Caco-2 (cell line): Measurements from ENCODE around the gene PEX1. TPM values are rescaled to one million over a fixed set of nuclear protein-coding genes. Genes with fewer than 3 reads are reported as not detected.
A peak's percentile ranks its signal among the peaks of the same experiment; 100 is the strongest.

ENCODE experiments used
- Bru-seq: library from RNA; stranded (reverse); fragments of 400-500 nt; gene quantifications from one replicate; lab custom pipeline; 2021; lab: Mats Ljungman, UMichigan
- BruChase-seq, 2 experiments: library from RNA; stranded (reverse); fragments of 400-500 nt; gene quantifications; one replicate each; lab custom pipeline; 2021; lab: Mats Ljungman, UMichigan
- BruUV-seq: library from RNA; stranded (reverse); fragments of 400-500 nt; replicated peaks from 2 replicates; lab custom pipeline; 2021; lab: Mats Ljungman, UMichigan
- CTCF ChIA-PET: fragments of 300-600 bp; sonication (Branson Sonifier 250); formaldehyde crosslinking; loops from one replicate; lab custom pipeline; 2022; ENCODE audit warnings: antibody characterized with exemption; lab: Charles Lee
- POLR2A ChIA-PET: fragments of 300-600 bp; sonication (Branson Sonifier 250); formaldehyde crosslinking; loops from one replicate; lab custom pipeline; 2022; ENCODE audit warnings: antibody characterized with exemption; lab: Charles Lee
- DNase-seq, 2 experiments: peaks; one replicate each; pipeline versions ENCODE4 v3.0.0 to v3.0.0-alpha.2; 2020 to 2022
- H3K27me3 ChIP-seq: replicated peaks from 2 replicates; pipeline ENCODE4 v1.6.0; 2011; ENCODE audit warnings: low read length; ENCODE audit not compliant: control insufficient read depth, insufficient read depth
- H3K36me3 ChIP-seq: 2 replicates; pipeline ENCODE4 v1.5.1; 2011; ENCODE audit warnings: low read length; ENCODE audit not compliant: control insufficient read depth, insufficient read depth
- H3K4me1 ChIP-seq: fragments of 250-450 bp; sonication (Bioruptor Pico); 2 replicates; pipeline ENCODE4 v1.5.1; 2020; ENCODE audit warnings: mild to moderate bottlenecking
- H3K4me3 ChIP-seq: 2 replicates; pipeline ENCODE4 v1.5.1; 2011; ENCODE audit warnings: low read depth, mild to moderate bottlenecking, control low read depth, low read length
- H3K9me3 ChIP-seq: fragments of 250-450 bp; sonication (Bioruptor Pico); 2 replicates; pipeline ENCODE4 v1.5.1; 2020; ENCODE audit warnings: mild to moderate bottlenecking, moderate library complexity
- H3K27ac Mint-ChIP-seq: one replicate; pipeline ENCODE4 v1.8.0; 2022; ENCODE audit warnings: mixed read lengths; ENCODE audit not compliant: unreplicated experiment
- H3K27me3 Mint-ChIP-seq: one replicate; pipeline ENCODE4 v1.8.0; 2022; ENCODE audit warnings: mixed read lengths; ENCODE audit not compliant: insufficient read depth, unreplicated experiment
- H3K36me3 Mint-ChIP-seq: one replicate; pipeline ENCODE4 v1.8.0; 2022; ENCODE audit warnings: mild to moderate bottlenecking, mixed read lengths; ENCODE audit not compliant: insufficient read depth, unreplicated experiment
- H3K4me1 Mint-ChIP-seq: one replicate; pipeline ENCODE4 v1.8.0; 2022; ENCODE audit warnings: low read depth, mixed read lengths; ENCODE audit not compliant: unreplicated experiment
- H3K4me3 Mint-ChIP-seq: one replicate; pipeline ENCODE4 v1.8.0; 2022; ENCODE audit warnings: mild to moderate bottlenecking, moderate library complexity, mixed read lengths; ENCODE audit not compliant: unreplicated experiment
- H3K9me3 Mint-ChIP-seq: one replicate; pipeline ENCODE4 v1.8.0; 2022; ENCODE audit warnings: mixed read lengths; ENCODE audit not compliant: unreplicated experiment
- CTCF ChIP-seq, 2 experiments: fragments of 200-600 bp in 1 of 2; IDR thresholded peaks; 1 replicate in 1 of 2; 2 replicates in 1 of 2; pipeline versions ENCODE4 v1.5.1 to v1.8.0; 2011 to 2022; ENCODE audit warnings: antibody characterized with exemption in 1 of 2, control low read depth in 1 of 2, inconsistent platforms in 1 of 2, low read depth in 1 of 2, low read length in 1 of 2, mild to moderate bottlenecking in 1 of 2, moderate library complexity in 1 of 2; ENCODE audit not compliant: insufficient read depth in 1 of 2, severe bottlenecking in 1 of 2, unreplicated experiment in 1 of 2
- intact Hi-C: fragments of 100-400 bp; cut with micrococcal nuclease; formaldehyde crosslinking; loops from one replicate; pipeline ENCODE4 v1.10.0; 2022; ENCODE audit not compliant: unreplicated experiment
- long read RNA-seq: library from polyadenylated mRNA; stranded (forward); transcript quantifications from one replicate; pipeline ENCODE4 v2.0.0, GENCODE V29; 2022
- total RNA-seq: library from RNA; stranded (reverse); gene quantifications from 2 replicates; pipeline ENCODE4 v1.2.3, GENCODE V29; 2022

The PEX1 gene
- total RNA-seq = 19.5 and 20.1 TPM in 2 replicates
- Bru-seq, nascent RNA = percentile 77 among the genes with signal in this experiment
- BruChase-seq, experiment 1, labeled RNA remaining after a 2-hour chase = percentile 81 among the genes with signal in this experiment
- BruChase-seq, experiment 2, labeled RNA remaining after a 6-hour chase = percentile 74 among the genes with signal in this experiment
- long read RNA-seq, full-length matches to known transcripts = 11 of 22 reads
- long read RNA-seq, partial matches to known transcripts = 6 of 22 reads
- long read RNA-seq, other reads (novel, unspliced or antisense) = 5 of 22 reads

GRCh38 chr7:92528188-92528957 is at the start of gene PEX1, which contains the start of gene RBM48:
PEX1 (minus strand) TSS chr7:92528520; CDS start chr7:92528435, 85 bp downstream.
RBM48 (plus strand) TSS chr7:92528795; CDS start chr7:92528814, 19 bp downstream.
- no peaks in the 10 kb centered on the region for H3K27me3 Mint-ChIP-seq
- Histone ChIP-seq H3K4me1 (peaks cover 12% of the 10 kb centered on the region), H3K36me3 (peaks cover 3% of the 10 kb centered on the region), H3K27me3 (no peaks in the 10 kb centered on the region), H3K4me3 (peak within 1 kb of the TSS; percentile 97), H3K9me3 (no peaks in the 10 kb centered on the region)
- intact Hi-C loops = loop anchor here (1.0 to 5.0 kb wide), 3 partner anchors 32 to 529 kb away; partner anchors contain the start of gene FAM133B
- DNase-seq = peak; percentile 97 to 99
- peaks cover 6% of the 10 kb centered on the region for H3K4me1 Mint-ChIP-seq
- BruUV-seq = no TSS peak
- peak within 1 kb of the TSS; percentile 97 for H3K4me3 Mint-ChIP-seq
- peak in 1 of 2 experiments; percentile 58 for TF ChIP-seq CTCF (IDR thresholded peaks at IDR 0.05; ENCODE audit: insufficient read depth in 1 of 2, low read depth in 1 of 2, low read length in 1 of 2, severe bottlenecking in 1 of 2, unreplicated experiment in 1 of 2)
- ChIA-PET POLR2A (interaction anchor here (0.5 to 1.2 kb wide), 25 partner anchors 12 to 588 kb away, joined by 3 to 17 read pairs (median 4); partner anchors contain the start of genes ANKIB1, FAM133B, GATAD1 and KRIT1), CTCF (interaction anchor here (0.5 to 1.4 kb wide), 26 partner anchors 12 to 1323 kb away, joined by 3 to 13 read pairs (median 3); partner anchors contain the start of genes FAM133B and GATAD1)
- peak within 1 kb of the TSS; percentile 98 for H3K27ac Mint-ChIP-seq
- H3K36me3 Mint-ChIP-seq = peaks cover 29% of the 10 kb centered on the region
- no peaks in the 10 kb centered on the region for H3K9me3 Mint-ChIP-seq

GRCh38 chr7:92576296-92576695 is 48.0 kb upstream of the PEX1 start:
- H3K9me3 Mint-ChIP-seq = no peaks in the 10 kb centered on the region
- TF ChIP-seq CTCF (IDR thresholded peaks at IDR 0.05; ENCODE audit: insufficient read depth in 1 of 2, low read depth in 1 of 2, low read length in 1 of 2, severe bottlenecking in 1 of 2, unreplicated experiment in 1 of 2) = no peak
- no peaks in the 10 kb centered on the region for H3K4me1 Mint-ChIP-seq
- H3K36me3 ChIP-seq = no peaks in the 10 kb centered on the region; the same call in none of the 2 replicates
- no peak overlapping the region for H3K4me3 Mint-ChIP-seq
- no peaks in the 10 kb centered on the region for H3K4me1 ChIP-seq
- no peaks in the 10 kb centered on the region for H3K9me3 ChIP-seq
- no peaks in the 10 kb centered on the region for H3K27me3 ChIP-seq
- CTCF ChIA-PET = interaction anchor here (1.0 to 1.1 kb wide), 2 partner anchors 11 to 48 kb away, joined by 4 read pairs; partner anchors contain the start of gene RBM48
- H3K4me3 ChIP-seq = no peak overlapping the region
- DNase-seq = no peak
- BruUV-seq = no TSS peak
- peaks cover 70% of the 10 kb centered on the region for H3K36me3 Mint-ChIP-seq
- POLR2A ChIA-PET = no interaction called here
- intact Hi-C loops = no loop called here
- H3K27ac Mint-ChIP-seq = no peak overlapping the region
- H3K27me3 Mint-ChIP-seq = no peaks in the 10 kb centered on the region

GRCh38 chr7:92569137-92569536 is 40.8 kb upstream of the PEX1 start:
- no peak for DNase-seq
- Mint-ChIP-seq H3K9me3 (no peaks in the 10 kb centered on the region), H3K36me3 (peaks cover 63% of the 10 kb centered on the region), H3K27me3 (no peaks in the 10 kb centered on the region), H3K27ac (no peak overlapping the region), H3K4me3 (no peak overlapping the region), H3K4me1 (no peaks in the 10 kb centered on the region)
- Histone ChIP-seq H3K27me3 (no peaks in the 10 kb centered on the region), H3K4me3 (no peak overlapping the region), H3K9me3 (no peaks in the 10 kb centered on the region), H3K36me3 (no peaks in the 10 kb centered on the region; the same call in 1 of the 2 replicates), H3K4me1 (peaks cover 1% of the 10 kb centered on the region; the same call in 1 of the 2 replicates)
- TF ChIP-seq CTCF (IDR thresholded peaks at IDR 0.05; ENCODE audit: insufficient read depth in 1 of 2, low read depth in 1 of 2, low read length in 1 of 2, severe bottlenecking in 1 of 2, unreplicated experiment in 1 of 2) = no peak
- intact Hi-C loops = no loop called here
- ChIA-PET CTCF (no interaction called here), POLR2A (no interaction called here)
- no TSS peak for BruUV-seq
